Activated naive CD8-positive, alpha-beta T cell (primary cell): Measurements from ENCODE around the gene UROD.
"Not testable (repeated sequence)": the region's sequence is repeated elsewhere in the genome, so short reads cannot be mapped to it uniquely, and the experiment has no call there.

Source experiments
- H3K27ac Mint-ChIP-seq: one replicate; pipeline ENCODE4 v1.8.0; 2021; ENCODE audit warnings: mixed read lengths
- H3K27me3 Mint-ChIP-seq: one replicate; pipeline ENCODE4 v1.8.0; 2021; ENCODE audit warnings: mixed read lengths
- H3K36me3 Mint-ChIP-seq: one replicate; pipeline ENCODE4 v1.8.0; 2021; ENCODE audit warnings: mixed read lengths
- H3K4me1 Mint-ChIP-seq: one replicate; pipeline ENCODE4 v1.8.0; 2021; ENCODE audit warnings: low read depth, mixed read lengths
- H3K4me3 Mint-ChIP-seq: one replicate; pipeline ENCODE4 v1.8.0; 2021; ENCODE audit warnings: mild to moderate bottlenecking, mixed read lengths
- H3K9me3 Mint-ChIP-seq: one replicate; pipeline ENCODE4 v1.8.0; 2021; ENCODE audit warnings: low read depth, mixed read lengths

The UROD gene

GRCh38 chr1:45044916-45045315 lies 32.9 kb downstream of the UROD start:
- Mint-ChIP-seq H3K4me3 (no peak overlapping the region), H3K27me3 (no peaks in the 10 kb centered on the region), H3K4me1 (peaks cover 3% of the 10 kb centered on the region), H3K27ac (no peak overlapping the region), H3K36me3 (peaks cover 5% of the 10 kb centered on the region), H3K9me3 (no peaks in the 10 kb centered on the region)

DNA sequence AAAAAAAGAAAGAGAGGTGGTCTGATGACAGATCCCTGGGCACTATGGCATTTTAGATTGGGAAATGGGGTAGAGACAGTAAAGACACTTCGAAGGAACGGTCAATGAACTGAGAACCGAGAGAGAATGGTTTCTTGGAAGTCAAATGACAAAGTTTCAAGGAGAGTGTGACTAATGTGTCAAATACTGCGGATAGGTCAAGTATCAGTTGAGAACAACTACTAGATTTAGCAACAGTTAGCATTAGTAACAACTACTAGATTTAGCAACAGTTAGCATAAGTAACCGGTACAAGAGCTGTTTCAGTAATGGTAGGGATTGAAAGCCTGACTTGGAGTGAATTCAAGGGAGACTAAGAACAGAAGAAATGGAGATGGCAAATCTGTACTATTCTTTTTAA lies 35.0 kb downstream of the UROD start:
- H3K4me3 Mint-ChIP-seq = no peak overlapping the region
- H3K27me3 Mint-ChIP-seq = no peaks in the 10 kb centered on the region
- H3K36me3 Mint-ChIP-seq = peaks cover 2% of the 10 kb centered on the region
- no peak overlapping the region for H3K27ac Mint-ChIP-seq
- H3K9me3 Mint-ChIP-seq = no peaks in the 10 kb centered on the region
- H3K4me1 Mint-ChIP-seq = peaks cover 17% of the 10 kb centered on the region

- no peaks in the 10 kb centered on the region for H3K27me3 Mint-ChIP-seq
- H3K27ac Mint-ChIP-seq = peak overlapping the region; percentile 83
- H3K4me1 Mint-ChIP-seq = peaks cover 17% of the 10 kb centered on the region
- peak overlapping the region; percentile 77 for H3K4me3 Mint-ChIP-seq
- H3K36me3 Mint-ChIP-seq = peaks cover 7% of the 10 kb centered on the region
- H3K9me3 Mint-ChIP-seq = no peaks in the 10 kb centered on the region
Measured at GRCh38 chr1:45051005-45051772, 39.1 kb downstream of the UROD start.

GRCh38 chr1:45057542-45057941 lies 45.5 kb downstream of the UROD start:
- Mint-ChIP-seq H3K9me3 (no peaks in the 10 kb centered on the region), H3K36me3 (peaks cover 7% of the 10 kb centered on the region), H3K27me3 (no peaks in the 10 kb centered on the region), H3K27ac (no peak overlapping the region), H3K4me1 (no peaks in the 10 kb centered on the region), H3K4me3 (no peak overlapping the region)

GRCh38 chr1:45059829-45060228 lies 47.8 kb downstream of the UROD start:
- H3K9me3 Mint-ChIP-seq = no peaks in the 10 kb centered on the region
- H3K27ac Mint-ChIP-seq = no peak overlapping the region
- H3K36me3 Mint-ChIP-seq = peaks cover 7% of the 10 kb centered on the region
- no peaks in the 10 kb centered on the region for H3K27me3 Mint-ChIP-seq
- no peak overlapping the region for H3K4me3 Mint-ChIP-seq
- no peaks in the 10 kb centered on the region for H3K4me1 Mint-ChIP-seq

GRCh38 chr1:45062463-45062862 lies 50.4 kb downstream of the UROD start:
- H3K9me3 Mint-ChIP-seq, H3K27ac Mint-ChIP-seq, H3K4me3 Mint-ChIP-seq, H3K27me3 Mint-ChIP-seq, H3K36me3 Mint-ChIP-seq, H3K4me1 Mint-ChIP-seq: not testable (repeated sequence)

DNA sequence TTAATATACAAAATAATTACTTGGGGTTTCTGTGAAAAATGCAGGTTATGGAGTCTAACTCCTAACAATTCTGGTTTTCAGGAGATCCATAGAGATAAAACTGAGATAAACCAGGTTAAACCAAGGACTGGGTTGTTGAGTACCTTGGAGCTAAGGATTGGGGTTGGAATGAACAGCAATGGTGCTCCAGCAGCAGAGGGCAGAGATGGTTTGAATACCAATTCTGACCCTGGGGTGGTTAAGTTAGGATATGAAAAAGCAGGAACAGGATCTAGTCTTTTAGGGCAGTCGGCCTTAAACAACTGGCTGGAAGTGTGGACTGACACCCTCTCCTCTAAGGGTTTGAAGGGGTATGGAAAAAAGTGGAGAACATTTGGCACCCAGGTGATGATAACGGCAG lies 53.0 kb downstream of the UROD start:
- H3K36me3 Mint-ChIP-seq = no peaks in the 10 kb centered on the region
- H3K27ac Mint-ChIP-seq = no peak overlapping the region
- no peak overlapping the region for H3K4me3 Mint-ChIP-seq
- no peaks in the 10 kb centered on the region for H3K9me3 Mint-ChIP-seq
- no peaks in the 10 kb centered on the region for H3K4me1 Mint-ChIP-seq
- no peaks in the 10 kb centered on the region for H3K27me3 Mint-ChIP-seq
